Fibroblast of skin of abdomen (primary cell): Measurements from ENCODE around the gene FCHSD1. TPM values are rescaled to one million over a fixed set of nuclear protein-coding genes. Genes with fewer than 3 reads are reported as not detected.

Source experiments
- DNase-seq: peaks from one replicate; pipeline ENCODE4 v3.0.0-alpha.2; 2013
- polyA plus RNA-seq, 2 experiments: library from polyadenylated mRNA; unstranded; fragments of 120-200 nt; gene quantifications; one replicate each; pipeline ENCODE4 v1.2.1, GENCODE V29; 2013; ENCODE audit not compliant: insufficient read length in 2 of 2

The FCHSD1 gene
- 21.6 TPM for polyA plus RNA-seq (2013, experiment 1 of 2; ENCODE audit: insufficient read length)
- polyA plus RNA-seq (2013, experiment 2 of 2; ENCODE audit: insufficient read length): 24.1 TPM

GRCh38 chr5:141650851-141651727 is at the start of gene FCHSD1:
Gene FCHSD1 (minus strand): TSS chr5:141651418. CDS start chr5:141651368, 50 bp downstream.
- DNase-seq: peak; percentile 70

GRCh38 chr5:141697586-141697985 is 46.4 kb upstream of the FCHSD1 start:
- DNase-seq: no peak

GRCh38 chr5:141696431-141696830 is 45.2 kb upstream of the FCHSD1 start:
- no peak for DNase-seq

GRCh38 chr5:141695627-141696215 is 44.5 kb upstream of the FCHSD1 start:
- peak; percentile 58 for DNase-seq

- DNase-seq: no peak
Observed at GRCh38 chr5:141694479-141694878, 43.3 kb upstream of the FCHSD1 start.

- DNase-seq: peak; percentile 33
Observed at GRCh38 chr5:141692919-141693725, 41.9 kb upstream of the FCHSD1 start.

- no peak for DNase-seq
Observed at GRCh38 chr5:141692533-141692888, 41.3 kb upstream of the FCHSD1 start.

GRCh38 chr5:141691867-141692532 is 40.8 kb upstream of the FCHSD1 start:
- DNase-seq: peak; percentile 72

- DNase-seq: no peak
Observed at GRCh38 chr5:141691286-141691866, 40.2 kb upstream of the FCHSD1 start.

GRCh38 chr5:141686648-141687416 is 35.6 kb upstream of the FCHSD1 start:
- no peak for DNase-seq

- no peak for DNase-seq
Observed at GRCh38 chr5:141685591-141685990, 34.4 kb upstream of the FCHSD1 start.

- no peak for DNase-seq
Observed at GRCh38 chr5:141683596-141684141, 32.5 kb upstream of the FCHSD1 start.

- DNase-seq: peak; percentile 81
Observed at GRCh38 chr5:141681695-141682641, 30.8 kb upstream of the FCHSD1 start, which contains the start of gene ARAP3. Gene ARAP3 (minus strand): TSS chr5:141682230. CDS start chr5:141680486, 1,744 bp downstream.

GRCh38 chr5:141681295-141681694 is 30.1 kb upstream of the FCHSD1 start:
- no peak for DNase-seq

- no peak for DNase-seq
Observed at GRCh38 chr5:141680751-141681201, 29.6 kb upstream of the FCHSD1 start.

GRCh38 chr5:141680178-141680577 is 29.0 kb upstream of the FCHSD1 start:
- DNase-seq: no peak

- DNase-seq: no peak
Observed at GRCh38 chr5:141677415-141677814, 26.2 kb upstream of the FCHSD1 start.

GRCh38 chr5:141675672-141676071 is 24.5 kb upstream of the FCHSD1 start:
- no peak for DNase-seq

GRCh38 chr5:141674747-141675146 is 23.5 kb upstream of the FCHSD1 start:
- no peak for DNase-seq
